ENCODE measurements around the gene SLC24A4. TPM values are rescaled to one million over a fixed set of nuclear protein-coding genes. Genes with fewer than 3 reads are reported as not detected.

The SLC24A4 gene
- polyA plus RNA-seq, 1 donor from 2014 or later, result 0.17 TPM

DNA sequence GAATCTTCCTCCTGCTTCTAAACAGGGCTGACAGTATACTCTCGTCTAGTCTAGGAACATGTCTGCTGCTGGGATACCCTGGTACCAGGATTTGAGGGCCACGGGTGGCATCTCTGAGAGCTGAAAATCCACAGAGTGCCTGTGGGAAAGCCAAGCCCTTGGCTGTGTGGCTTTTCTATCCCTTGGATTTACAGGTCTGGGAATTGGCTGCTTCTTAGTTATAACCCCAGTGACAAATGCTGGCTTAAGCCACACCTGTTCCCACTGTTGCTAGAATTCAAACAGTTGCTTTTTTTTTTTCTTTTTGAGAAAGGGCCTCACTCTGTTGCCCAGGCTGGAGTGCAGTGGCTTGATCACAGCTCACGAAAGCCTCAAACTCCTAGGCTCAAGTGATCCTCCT, 176.3 kb downstream of the SLC24A4 start:
- Histone ChIP-seq H3K4me3 (ENCODE audit: low read length) (no peak overlapping the region), H3K9me3 (ENCODE audit: low read length) (no peaks in the 10 kb centered on the region), H4K20me1 (ENCODE audit: insufficient read depth) (no peaks in the 10 kb centered on the region), H3K79me2 (replicated peaks; ENCODE audit: insufficient read depth, low read length) (no peaks in the 10 kb centered on the region), H3F3A (ENCODE audit: insufficient read depth, low read length, poor library complexity, severe bottlenecking) (no peaks in the 10 kb centered on the region), H2AFZ (ENCODE audit: low read depth, low read length) (no peak overlapping the region), H3K27ac (ENCODE audit: low read length) (no peak overlapping the region), H3K36me3 (ENCODE audit: insufficient read depth, low read length) (no peaks in the 10 kb centered on the region), H3K27me3 (ENCODE audit: insufficient read depth, low read depth, low read length) (no peaks in the 10 kb centered on the region), H3K9me2 (ENCODE audit: insufficient read depth, low read length) (no peaks in the 10 kb centered on the region), H3K9ac (ENCODE audit: low read length) (no peak overlapping the region), H3K4me2 (ENCODE audit: low read length) (no peak overlapping the region)
- TF ChIP-seq POLR2AphosphoS5 (IDR thresholded peaks at IDR 0.05), result no peak
- TF ChIP-seq, protein P1, sequence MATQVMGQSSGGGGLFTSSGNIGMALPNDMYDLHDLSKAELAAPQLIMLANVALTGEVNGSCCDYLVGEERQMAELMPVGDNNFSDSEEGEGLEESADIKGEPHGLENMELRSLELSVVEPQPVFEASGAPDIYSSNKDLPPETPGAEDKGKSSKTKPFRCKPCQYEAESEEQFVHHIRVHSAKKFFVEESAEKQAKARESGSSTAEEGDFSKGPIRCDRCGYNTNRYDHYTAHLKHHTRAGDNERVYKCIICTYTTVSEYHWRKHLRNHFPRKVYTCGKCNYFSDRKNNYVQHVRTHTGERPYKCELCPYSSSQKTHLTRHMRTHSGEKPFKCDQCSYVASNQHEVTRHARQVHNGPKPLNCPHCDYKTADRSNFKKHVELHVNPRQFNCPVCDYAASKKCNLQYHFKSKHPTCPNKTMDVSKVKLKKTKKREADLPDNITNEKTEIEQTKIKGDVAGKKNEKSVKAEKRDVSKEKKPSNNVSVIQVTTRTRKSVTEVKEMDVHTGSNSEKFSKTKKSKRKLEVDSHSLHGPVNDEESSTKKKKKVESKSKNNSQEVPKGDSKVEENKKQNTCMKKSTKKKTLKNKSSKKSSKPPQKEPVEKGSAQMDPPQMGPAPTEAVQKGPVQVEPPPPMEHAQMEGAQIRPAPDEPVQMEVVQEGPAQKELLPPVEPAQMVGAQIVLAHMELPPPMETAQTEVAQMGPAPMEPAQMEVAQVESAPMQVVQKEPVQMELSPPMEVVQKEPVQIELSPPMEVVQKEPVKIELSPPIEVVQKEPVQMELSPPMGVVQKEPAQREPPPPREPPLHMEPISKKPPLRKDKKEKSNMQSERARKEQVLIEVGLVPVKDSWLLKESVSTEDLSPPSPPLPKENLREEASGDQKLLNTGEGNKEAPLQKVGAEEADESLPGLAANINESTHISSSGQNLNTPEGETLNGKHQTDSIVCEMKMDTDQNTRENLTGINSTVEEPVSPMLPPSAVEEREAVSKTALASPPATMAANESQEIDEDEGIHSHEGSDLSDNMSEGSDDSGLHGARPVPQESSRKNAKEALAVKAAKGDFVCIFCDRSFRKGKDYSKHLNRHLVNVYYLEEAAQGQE (IDR thresholded peaks at IDR 0.05; ENCODE audit: borderline replicate concordance), result no peak
- no peak for TF ChIP-seq SMC3 (conservative IDR thresholded peaks at IDR 0.05; ENCODE audit: poor library complexity)
- TF ChIP-seq, protein P2, sequence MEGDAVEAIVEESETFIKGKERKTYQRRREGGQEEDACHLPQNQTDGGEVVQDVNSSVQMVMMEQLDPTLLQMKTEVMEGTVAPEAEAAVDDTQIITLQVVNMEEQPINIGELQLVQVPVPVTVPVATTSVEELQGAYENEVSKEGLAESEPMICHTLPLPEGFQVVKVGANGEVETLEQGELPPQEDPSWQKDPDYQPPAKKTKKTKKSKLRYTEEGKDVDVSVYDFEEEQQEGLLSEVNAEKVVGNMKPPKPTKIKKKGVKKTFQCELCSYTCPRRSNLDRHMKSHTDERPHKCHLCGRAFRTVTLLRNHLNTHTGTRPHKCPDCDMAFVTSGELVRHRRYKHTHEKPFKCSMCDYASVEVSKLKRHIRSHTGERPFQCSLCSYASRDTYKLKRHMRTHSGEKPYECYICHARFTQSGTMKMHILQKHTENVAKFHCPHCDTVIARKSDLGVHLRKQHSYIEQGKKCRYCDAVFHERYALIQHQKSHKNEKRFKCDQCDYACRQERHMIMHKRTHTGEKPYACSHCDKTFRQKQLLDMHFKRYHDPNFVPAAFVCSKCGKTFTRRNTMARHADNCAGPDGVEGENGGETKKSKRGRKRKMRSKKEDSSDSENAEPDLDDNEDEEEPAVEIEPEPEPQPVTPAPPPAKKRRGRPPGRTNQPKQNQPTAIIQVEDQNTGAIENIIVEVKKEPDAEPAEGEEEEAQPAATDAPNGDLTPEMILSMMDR (IDR thresholded peaks at IDR 0.05; ENCODE audit: poor library complexity, severe bottlenecking), result no peak
- no peak for TF ChIP-seq RAD21 (conservative IDR thresholded peaks at IDR 0.05)
- no peak for TF ChIP-seq TAF1 (IDR thresholded peaks at IDR 0.05; ENCODE audit: low read depth)
- TF ChIP-seq EZH2 (IDR thresholded peaks at IDR 0.05; ENCODE audit: borderline replicate concordance, insufficient read depth, low read length, poor library complexity, severe bottlenecking), result no peak

DNA sequence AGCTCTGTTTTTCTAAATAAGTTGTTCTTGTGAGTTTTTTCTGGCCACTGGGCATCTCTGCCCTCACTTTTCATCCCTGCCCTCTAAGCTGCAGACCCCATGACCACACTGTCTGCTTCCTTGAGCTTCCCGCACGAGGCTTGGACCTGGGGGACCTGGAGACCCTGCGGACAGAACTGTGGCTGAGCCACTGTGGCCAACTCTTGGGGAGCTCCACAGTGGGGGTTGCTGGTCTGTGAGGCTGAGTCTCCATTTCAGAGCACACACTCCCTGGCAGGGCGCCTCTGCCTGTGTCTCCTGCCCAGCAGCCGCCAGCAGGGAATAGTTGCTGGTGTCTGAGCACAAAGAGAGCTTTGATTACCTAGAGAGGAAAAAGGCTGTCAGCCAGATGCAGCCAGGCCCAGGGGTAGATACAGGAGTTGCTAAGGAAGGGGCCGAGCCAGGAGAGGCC, 177.6 kb downstream of the SLC24A4 start:
- Histone ChIP-seq H3K36me3 (ENCODE audit: insufficient read depth, low read length) (no peaks in the 10 kb centered on the region), H3F3A (ENCODE audit: insufficient read depth, low read length, poor library complexity, severe bottlenecking) (no peaks in the 10 kb centered on the region), H3K27me3 (ENCODE audit: insufficient read depth, low read depth, low read length) (no peaks in the 10 kb centered on the region), H3K9ac (ENCODE audit: low read length) (no peak overlapping the region), H2AFZ (ENCODE audit: low read depth, low read length) (no peak overlapping the region), H3K9me3 (ENCODE audit: low read length) (no peaks in the 10 kb centered on the region), H3K79me2 (replicated peaks; ENCODE audit: insufficient read depth, low read length) (no peaks in the 10 kb centered on the region), H3K27ac (ENCODE audit: low read length) (no peak overlapping the region), H3K9me2 (ENCODE audit: insufficient read depth, low read length) (no peaks in the 10 kb centered on the region), H3K4me2 (ENCODE audit: low read length) (no peak overlapping the region), H3K4me3 (ENCODE audit: low read length) (no peak overlapping the region), H4K20me1 (ENCODE audit: insufficient read depth) (no peaks in the 10 kb centered on the region)
- TF ChIP-seq, protein P2 (IDR thresholded peaks at IDR 0.05; ENCODE audit: poor library complexity, severe bottlenecking), result no peak
- TF ChIP-seq EP300 (conservative IDR thresholded peaks at IDR 0.05; ENCODE audit: poor library complexity, severe bottlenecking) (no peak), MXI1 (conservative IDR thresholded peaks at IDR 0.05; ENCODE audit: poor library complexity, severe bottlenecking) (no peak), TAF1 (IDR thresholded peaks at IDR 0.05; ENCODE audit: low read depth) (no peak), RAD21 (conservative IDR thresholded peaks at IDR 0.05) (no peak), SMC3 (conservative IDR thresholded peaks at IDR 0.05; ENCODE audit: poor library complexity) (no peak)
- TF ChIP-seq, protein P1 (IDR thresholded peaks at IDR 0.05; ENCODE audit: borderline replicate concordance), result no peak

All from neural cell (in vitro differentiated cells).